ENCODE results near the gene PLA2G10.
"Not testable (repeated sequence)": the region's sequence is repeated elsewhere in the genome, so short reads cannot be mapped to it uniquely, and the experiment has no call there.

PLA2G10 gene

GRCh38 chr16:14658063-14658462, 36.0 kb downstream of the PLA2G10 start:
- no peak for DNase-seq

- DNase-seq, result no peak
These were observed 41.4 kb downstream of the PLA2G10 start for GRCh38 chr16:14652726-14653125.

- DNase-seq, result no peak
These were observed 43.5 kb downstream of the PLA2G10 start for GRCh38 chr16:14650629-14651028.

- no peak for DNase-seq
These were observed 44.3 kb downstream of the PLA2G10 start for GRCh38 chr16:14649816-14650215.

GRCh38 chr16:14641926-14642325, 52.2 kb downstream of the PLA2G10 start:
- no peak for DNase-seq

- DNase-seq, result no peak
These were observed 52.9 kb downstream of the PLA2G10 start for GRCh38 chr16:14641206-14641605.

GRCh38 chr16:14640538-14640937, 53.6 kb downstream of the PLA2G10 start:
- no peak for DNase-seq

- DNase-seq, result not testable (repeated sequence)
These were observed 57.2 kb downstream of the PLA2G10 start for GRCh38 chr16:14636951-14637240.

GRCh38 chr16:14636179-14636950, 57.7 kb downstream of the PLA2G10 start:
- not testable (repeated sequence) for DNase-seq

GRCh38 chr16:14635395-14636165, 58.5 kb downstream of the PLA2G10 start:
- DNase-seq, result no peak

- no peak for DNase-seq
These were observed 59.8 kb downstream of the PLA2G10 start for GRCh38 chr16:14634389-14634725.

GRCh38 chr16:14632693-14633569, 61.2 kb downstream of the PLA2G10 start, which contains the start of gene BFAR:
TSS of gene BFAR (plus strand) at chr16:14632951. CDS start at chr16:14644347, 11,396 bp downstream.
- peak; percentile 96 for DNase-seq

GRCh38 chr16:14630620-14631330, 63.3 kb downstream of the PLA2G10 start:
- DNase-seq, result not testable (repeated sequence)

GRCh38 chr16:14629919-14630619, 64.0 kb downstream of the PLA2G10 start, which contains the start of gene PARN:
TSS of gene PARN (minus strand) at chr16:14630260. CDS start at chr16:14630125, 135 bp downstream.
- DNase-seq, result peak; percentile 95

- no peak for DNase-seq
These were observed 64.5 kb downstream of the PLA2G10 start for GRCh38 chr16:14629612-14629918.

GRCh38 chr16:14628806-14629611, 65.1 kb downstream of the PLA2G10 start:
- no peak for DNase-seq

- no peak for DNase-seq
These were observed 67.0 kb downstream of the PLA2G10 start for GRCh38 chr16:14627078-14627477.

All from NCI-H2171 (cell line).